GM13976 (cell line): ENCODE measurements around the gene ARFGEF3.
"Not testable (repeated sequence)": the region's sequence is repeated elsewhere in the genome, so short reads cannot be mapped to it uniquely, and the experiment has no call there.

Experiments used
- DNase-seq: peaks from one replicate; pipeline ENCODE4 v3.0.0; 2012; ENCODE audit warnings: low spot score
- CTCF ChIP-seq: IDR thresholded peaks from 2 replicates; pipeline ENCODE4 v1.5.1; 2012; ENCODE audit warnings: borderline replicate concordance, mild to moderate bottlenecking; ENCODE audit not compliant: insufficient read depth; ENCODE audit errors: extremely low read depth, missing control alignments, control extremely low read depth
- in situ Hi-C: fragments of 300-500 bp; cut with MboI; formaldehyde crosslinking; loops from one replicate; pipeline ENCODE4 v1.12.0; 2022; ENCODE audit warnings: low sequenced_read_pairs, mixed read lengths, inconsistent platforms; ENCODE audit not compliant: unreplicated experiment

The ARFGEF3 gene

GRCh38 chr6:138277835-138278234 lies 116.1 kb downstream of the ARFGEF3 start:
- in situ Hi-C loops, result no loop called here
- no peak for DNase-seq
- TF ChIP-seq CTCF, result no peak

GRCh38 chr6:138278326-138278725 lies 116.6 kb downstream of the ARFGEF3 start:
- no peak for DNase-seq
- no peak for TF ChIP-seq CTCF
- in situ Hi-C loops, result no loop called here

GRCh38 chr6:138285800-138286199 lies 124.1 kb downstream of the ARFGEF3 start:
- TF ChIP-seq CTCF, result no peak
- no peak for DNase-seq
- in situ Hi-C loops, result loop anchor here (10.0 kb wide), 1 partner anchor 171 kb away; no protein-coding TSS in a partner anchor

- DNase-seq, result no peak
- in situ Hi-C loops, result loop anchor here (10.0 kb wide), 1 partner anchor 172 kb away; no protein-coding TSS in a partner anchor
These were observed 125.0 kb downstream of the ARFGEF3 start for GRCh38 chr6:138286698-138287097.

GRCh38 chr6:138287144-138287955 lies 125.6 kb downstream of the ARFGEF3 start:
- peak; percentile 74 for DNase-seq
- peak; percentile 59 for TF ChIP-seq CTCF
- in situ Hi-C loops, result loop anchor here (10.0 kb wide), 1 partner anchor 173 kb away; no protein-coding TSS in a partner anchor

More at GRCh38 chr6:138286698-138287097, 125.0 kb downstream of the ARFGEF3 start:
- no peak for TF ChIP-seq CTCF

- not testable (repeated sequence) for DNase-seq
- in situ Hi-C loops, result loop anchor here (10.0 kb wide), 1 partner anchor 174 kb away; no protein-coding TSS in a partner anchor
These were observed 126.8 kb downstream of the ARFGEF3 start for GRCh38 chr6:138288428-138289085.

GRCh38 chr6:138289739-138290138 lies 128.0 kb downstream of the ARFGEF3 start:
- TF ChIP-seq CTCF, result peak; percentile 5
- in situ Hi-C loops, result loop anchor here (10.0 kb wide), 1 partner anchor 175 kb away; no protein-coding TSS in a partner anchor
- peak; percentile 42 for DNase-seq
